AG10803 (cell line): Measurements from ENCODE around the gene ABHD11.

ENCODE experiments used
- DNase-seq: peaks from one replicate; pipeline ENCODE4 v3.0.0; 2010; ENCODE audit warnings: low read depth
- H3K4me3 ChIP-seq: 2 replicates; pipeline ENCODE4 v1.5.1; 2011; ENCODE audit warnings: mild to moderate bottlenecking, low read length, control low read depth
- TF ChIP-seq, protein P1 (sequence below): conservative IDR thresholded peaks from 2 replicates; pipeline ENCODE4 v1.5.1; 2011; ENCODE audit warnings: mild to moderate bottlenecking, low read length, control low read depth, inconsistent platforms

Gene ABHD11

DNA sequence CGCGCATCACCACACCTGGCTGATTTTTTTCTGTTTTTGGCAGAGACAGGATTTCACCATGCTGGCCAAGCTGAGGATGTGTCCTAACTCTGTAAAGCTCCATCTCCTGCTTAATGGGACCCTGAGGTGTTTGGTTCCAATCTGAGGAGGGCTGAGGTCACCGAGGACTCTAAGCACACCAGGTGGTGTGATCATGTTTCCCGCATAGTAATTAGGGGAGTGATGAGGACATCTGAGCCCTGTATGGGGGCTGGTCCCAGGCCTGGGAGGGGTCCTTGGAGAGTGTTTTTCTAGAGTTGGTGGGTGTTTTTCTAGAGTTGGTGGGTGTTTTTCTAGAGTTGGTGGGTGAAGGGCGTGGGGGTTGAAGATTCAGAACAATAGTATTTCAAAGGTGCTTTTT lies 3.0 kb upstream of the ABHD11 start:
- TF ChIP-seq, protein P1, sequence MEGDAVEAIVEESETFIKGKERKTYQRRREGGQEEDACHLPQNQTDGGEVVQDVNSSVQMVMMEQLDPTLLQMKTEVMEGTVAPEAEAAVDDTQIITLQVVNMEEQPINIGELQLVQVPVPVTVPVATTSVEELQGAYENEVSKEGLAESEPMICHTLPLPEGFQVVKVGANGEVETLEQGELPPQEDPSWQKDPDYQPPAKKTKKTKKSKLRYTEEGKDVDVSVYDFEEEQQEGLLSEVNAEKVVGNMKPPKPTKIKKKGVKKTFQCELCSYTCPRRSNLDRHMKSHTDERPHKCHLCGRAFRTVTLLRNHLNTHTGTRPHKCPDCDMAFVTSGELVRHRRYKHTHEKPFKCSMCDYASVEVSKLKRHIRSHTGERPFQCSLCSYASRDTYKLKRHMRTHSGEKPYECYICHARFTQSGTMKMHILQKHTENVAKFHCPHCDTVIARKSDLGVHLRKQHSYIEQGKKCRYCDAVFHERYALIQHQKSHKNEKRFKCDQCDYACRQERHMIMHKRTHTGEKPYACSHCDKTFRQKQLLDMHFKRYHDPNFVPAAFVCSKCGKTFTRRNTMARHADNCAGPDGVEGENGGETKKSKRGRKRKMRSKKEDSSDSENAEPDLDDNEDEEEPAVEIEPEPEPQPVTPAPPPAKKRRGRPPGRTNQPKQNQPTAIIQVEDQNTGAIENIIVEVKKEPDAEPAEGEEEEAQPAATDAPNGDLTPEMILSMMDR, result no peak
- no peak overlapping the region for H3K4me3 ChIP-seq
- no peak for DNase-seq

DNA sequence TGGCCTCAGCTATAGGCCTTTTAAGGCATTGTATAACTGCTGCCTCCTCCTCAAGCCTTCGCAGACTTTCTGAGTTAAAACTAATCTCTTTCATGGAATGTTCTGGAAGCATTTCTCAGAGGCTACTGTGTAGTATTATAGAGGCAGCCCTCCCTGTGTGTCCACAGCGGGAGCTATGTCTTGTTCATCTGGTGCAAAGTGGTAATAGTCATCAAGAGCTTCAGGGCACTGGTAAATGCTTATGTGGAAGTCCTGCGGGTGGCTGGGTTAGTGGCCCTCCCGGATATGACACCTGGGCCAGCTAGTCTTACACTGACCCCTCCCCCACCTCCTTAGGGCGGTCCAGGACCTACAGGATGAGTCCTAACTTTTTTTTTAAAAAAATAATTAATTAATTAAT lies 2.2 kb upstream of the ABHD11 start:
- DNase-seq, result no peak
- TF ChIP-seq, protein P1, result no peak
- no peak overlapping the region for H3K4me3 ChIP-seq

DNA sequence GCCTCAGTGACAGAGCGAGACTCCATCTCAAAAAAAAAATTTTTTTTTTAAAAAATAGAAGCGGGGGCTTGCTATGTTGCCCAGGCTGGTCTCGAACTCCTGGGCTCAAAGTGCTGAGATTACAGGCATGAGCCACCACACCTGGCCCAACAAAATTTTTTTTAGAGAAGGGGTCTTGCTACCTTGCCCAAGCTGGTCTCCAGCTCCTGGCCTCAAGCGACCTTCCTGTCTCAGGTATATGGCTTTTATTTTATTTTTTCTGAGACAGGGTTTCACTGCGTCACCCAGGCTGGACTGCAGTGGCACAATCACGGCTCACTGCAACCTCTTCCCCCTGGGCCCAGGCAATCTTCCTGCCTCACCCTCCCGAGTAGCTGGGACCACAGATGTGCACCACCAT lies 1.6 kb upstream of the ABHD11 start:
- no peak overlapping the region for H3K4me3 ChIP-seq
- TF ChIP-seq, protein P1, result no peak
- no peak for DNase-seq

DNA sequence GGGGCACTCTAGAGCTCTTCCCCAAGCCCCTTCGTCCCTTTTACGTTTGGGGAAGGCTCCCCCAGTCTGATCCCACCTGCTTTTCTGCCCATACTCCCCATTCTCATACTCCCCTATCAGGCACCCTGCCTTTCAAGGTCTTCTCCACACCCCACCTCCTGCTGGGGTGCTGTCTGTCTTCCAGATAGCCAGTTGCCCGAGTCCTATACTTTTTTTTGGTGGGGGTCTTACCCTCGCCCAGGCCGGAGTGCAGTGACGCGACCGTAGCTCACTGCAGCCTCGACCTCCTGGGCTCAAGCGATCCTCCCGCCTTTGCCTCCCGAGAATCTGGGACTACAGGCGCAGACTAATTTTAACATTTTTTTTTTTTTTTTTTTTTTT lies 775 bp upstream of the ABHD11 start:
- DNase-seq, result no peak
- TF ChIP-seq, protein P1, result no peak
- peak overlapping the region; percentile 86 for H3K4me3 ChIP-seq

DNA sequence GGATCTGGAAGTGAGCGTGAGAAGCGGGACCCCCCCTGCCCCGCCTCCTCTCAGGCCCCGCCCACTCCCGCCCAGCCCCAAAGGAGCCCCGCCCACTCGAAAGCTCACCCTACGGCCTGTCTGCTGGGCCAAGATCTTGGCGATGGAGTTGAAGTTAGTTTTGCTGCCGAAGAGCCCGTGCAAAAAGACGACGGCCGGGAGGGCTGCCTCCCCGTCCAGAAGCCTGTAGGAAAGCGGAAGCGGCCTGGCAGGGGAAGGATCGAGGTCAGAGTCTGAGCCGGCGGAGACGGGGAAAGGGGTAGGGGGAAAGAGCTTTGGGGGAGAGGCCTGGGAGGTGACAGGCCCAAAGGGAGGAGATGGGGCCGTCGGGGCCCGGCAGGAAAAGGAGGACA lies 386 bp downstream of the ABHD11 start:
- peak; percentile 45 for DNase-seq
- TF ChIP-seq, protein P1, result no peak
- H3K4me3 ChIP-seq, result peak overlapping the region; percentile 86

DNA sequence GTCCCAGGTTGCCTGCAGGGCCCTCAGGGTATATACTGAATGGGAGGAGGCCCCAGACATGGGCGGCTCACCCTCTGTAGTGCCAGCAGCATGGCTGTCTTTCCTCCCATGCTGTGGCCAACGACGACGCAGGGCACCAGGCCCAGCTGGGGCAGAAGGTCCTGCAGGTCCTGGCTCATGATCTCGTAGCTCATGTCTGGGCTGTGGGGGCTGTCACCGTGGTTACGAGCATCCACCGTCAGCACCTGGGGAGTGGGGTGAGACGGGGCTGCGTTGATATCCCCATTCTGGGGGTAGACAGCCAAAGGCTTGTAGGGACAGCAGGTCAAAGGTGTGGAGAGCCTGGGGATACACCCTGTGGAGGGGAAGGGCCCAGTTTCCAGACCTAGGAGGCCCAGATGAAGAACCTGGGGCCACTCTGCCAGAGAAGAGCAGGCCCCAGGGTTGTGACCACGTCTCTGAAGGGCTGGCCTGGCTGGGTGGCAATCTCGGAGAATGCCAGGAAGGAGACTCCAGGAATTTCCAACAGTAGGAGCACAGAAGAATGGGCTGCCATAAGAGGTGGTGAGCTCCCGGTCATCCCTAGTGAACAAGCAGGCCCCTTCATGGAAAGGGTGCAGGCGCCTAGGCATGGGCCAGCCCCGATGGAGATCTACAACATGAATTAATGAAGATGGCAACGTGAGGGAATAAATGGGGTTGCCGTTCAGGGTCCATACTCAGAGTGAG lies 947 bp downstream of the ABHD11 start:
- TF ChIP-seq, protein P1, result no peak
- H3K4me3 ChIP-seq, result peak overlapping the region; percentile 86
- DNase-seq, result no peak

DNA sequence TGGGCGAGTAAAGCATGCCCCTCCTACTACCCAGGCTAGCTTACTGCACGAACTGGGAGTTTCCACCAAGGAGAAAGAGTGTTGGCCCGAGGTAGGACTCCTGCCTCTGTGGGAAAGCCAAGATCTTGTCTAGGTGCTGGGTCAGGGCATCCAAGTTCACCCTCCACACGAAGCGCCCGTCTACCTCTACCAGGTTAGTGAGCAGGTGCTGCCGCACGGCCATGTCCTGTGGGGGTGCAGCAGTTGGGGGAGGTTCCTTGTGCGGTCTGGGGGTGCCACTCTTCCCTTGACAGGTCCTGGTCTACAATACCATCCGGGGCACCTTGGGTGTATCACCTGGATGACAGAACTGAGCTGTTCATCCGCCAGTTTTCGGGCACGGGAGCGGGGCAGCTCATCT lies 1.7 kb downstream of the ABHD11 start:
- DNase-seq, result no peak
- H3K4me3 ChIP-seq, result no peak overlapping the region
- TF ChIP-seq, protein P1, result no peak
